OCI-LY1 (cell line): ENCODE measurements around the gene ARHGAP6.

Source experiments
- CTCF ChIP-seq: fragments of 200-600 bp; sonication (generic), shearing (Covaris generic); IDR thresholded peaks from 2 replicates; pipeline ENCODE4 v1.5.1; 2017; ENCODE audit warnings: mild to moderate bottlenecking, antibody characterized with exemption, low read length, moderate library complexity, mixed read lengths
- EZH2 ChIP-seq: fragments of 200-600 bp; sonication (generic), shearing (Covaris generic); IDR thresholded peaks from 2 replicates; pipeline ENCODE4 v1.8.0; 2017; ENCODE audit warnings: borderline replicate concordance, mixed run types, mild to moderate bottlenecking, antibody characterized with exemption, low read length, moderate library complexity, mixed read lengths

DNA sequence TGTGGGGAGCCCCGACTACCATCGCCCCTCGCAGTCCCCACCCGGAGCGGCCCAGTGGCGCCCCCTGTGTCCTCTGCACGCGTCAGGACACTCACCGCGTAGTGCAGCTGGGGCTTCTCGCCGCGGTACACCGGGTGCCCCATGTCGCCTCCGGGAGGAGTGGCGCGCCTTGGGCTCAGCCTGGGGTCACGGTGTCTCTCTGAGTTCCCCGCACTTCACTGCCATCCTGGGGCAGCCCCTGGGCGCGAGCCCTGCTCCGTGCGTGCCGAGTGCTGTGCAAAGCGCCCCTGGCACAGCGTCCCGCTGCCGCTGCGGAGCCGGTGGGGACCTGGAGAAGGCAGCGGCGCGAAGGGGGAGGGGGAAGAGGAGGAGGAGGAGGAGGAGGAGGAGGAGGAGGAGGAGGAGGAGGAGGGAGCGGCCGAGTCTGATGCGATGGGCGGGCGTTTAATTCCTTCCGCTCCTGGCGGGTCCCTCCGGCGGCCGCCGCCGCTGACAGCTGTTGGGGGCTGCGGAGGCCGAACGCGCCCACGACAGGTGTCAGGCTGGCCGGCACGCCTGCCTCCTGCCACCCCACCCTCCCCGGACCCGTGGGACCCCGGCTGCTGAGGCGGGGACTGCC is 238.2 kb downstream of the ARHGAP6 start:
- TF ChIP-seq CTCF (no peak), EZH2 (no peak)
